AML-193 (cell line): ENCODE results near the gene CIB1.
A peak's percentile ranks its signal among the peaks of the same experiment; 100 is the strongest.

ENCODE experiments used
- DNase-seq, 2 experiments: peaks; one replicate each; lab custom pipeline; 2025; lab: John Stamatoyannopoulos, UW

Gene CIB1

DNA sequence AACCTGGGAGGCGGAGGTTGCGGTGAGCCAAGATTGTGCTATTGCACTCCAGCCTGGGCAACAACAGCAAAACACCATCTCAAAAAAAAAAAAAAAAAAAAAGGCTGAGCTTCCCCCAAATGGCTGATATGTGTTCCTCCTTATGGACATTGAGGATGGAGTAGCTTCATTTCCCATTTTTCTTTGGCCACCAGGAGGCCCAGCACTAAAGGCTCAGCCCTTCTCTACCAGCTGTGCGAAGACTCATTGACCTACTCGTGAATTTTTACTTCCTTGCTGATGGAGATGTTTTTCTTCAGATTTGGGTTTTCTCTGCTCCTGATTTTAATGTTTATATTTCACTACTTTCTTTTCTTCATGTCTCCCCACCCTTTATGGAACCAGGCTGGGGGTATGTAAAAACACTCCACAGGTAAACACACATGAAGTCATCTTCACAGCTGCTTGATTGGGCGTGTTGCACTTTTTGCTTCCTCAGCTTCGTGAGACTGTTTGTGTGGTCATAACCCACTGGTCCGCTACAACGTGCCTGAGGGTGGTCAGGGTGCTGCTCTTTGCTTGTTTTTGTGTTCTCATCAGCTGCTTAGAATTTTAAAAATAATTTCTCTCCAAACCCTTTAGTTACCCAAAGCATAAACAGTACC lies 19.1 kb downstream of the CIB1 start:
- peak in 1 of 2 experiments; percentile 12 for DNase-seq

DNA sequence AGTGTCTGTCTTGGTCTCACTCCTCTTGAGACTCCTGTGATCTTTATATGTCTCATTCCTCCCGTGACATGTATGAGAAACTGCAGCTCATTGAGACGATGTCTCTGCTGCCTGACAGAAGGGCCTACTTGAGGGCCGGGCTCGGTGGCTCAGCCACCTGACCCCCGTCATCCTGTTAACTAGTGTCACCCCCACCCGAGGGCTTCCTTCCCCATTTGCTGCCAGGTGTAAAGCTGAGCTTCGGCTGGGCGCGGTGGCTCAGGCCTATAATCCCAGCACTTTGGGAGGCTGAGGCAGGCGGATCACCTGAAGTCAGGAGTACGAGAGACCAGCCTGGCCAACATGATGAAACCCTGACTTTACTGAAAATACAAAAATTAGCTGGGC lies 19.9 kb downstream of the CIB1 start:
- no peak for DNase-seq

DNA sequence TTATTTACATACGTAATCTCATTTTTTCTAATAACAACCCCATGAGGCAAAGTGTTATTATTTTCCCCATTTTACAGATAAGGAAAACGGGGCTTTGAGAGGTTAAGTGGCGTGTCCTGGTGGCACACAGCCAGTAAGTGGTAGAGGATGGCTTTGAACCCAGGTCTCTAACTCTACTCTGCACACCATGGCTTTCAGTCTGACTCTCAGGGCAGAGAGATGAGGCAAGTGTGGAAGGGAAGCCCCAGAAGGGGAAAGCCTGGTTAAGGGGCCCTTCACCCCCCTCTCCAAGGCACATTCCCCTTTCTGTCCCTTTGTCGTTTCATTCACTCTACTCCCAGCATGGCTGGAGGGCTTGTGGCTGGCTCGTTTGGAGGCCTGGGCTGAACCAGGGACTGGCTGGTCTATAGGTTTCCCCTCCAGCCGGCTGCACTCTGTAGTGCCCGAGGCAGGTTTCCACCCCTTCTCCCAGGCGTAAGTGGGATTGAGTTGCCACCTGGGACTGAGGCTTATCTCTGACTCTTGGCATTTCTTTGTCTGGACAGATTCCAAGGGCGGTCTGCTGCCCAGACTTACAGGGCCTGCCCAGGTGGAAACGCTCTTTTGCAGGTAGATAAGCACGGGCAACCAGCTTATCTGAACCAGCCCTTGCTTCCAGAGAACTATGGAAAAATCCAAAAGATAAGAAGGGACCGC lies 20.5 kb downstream of the CIB1 start:
- no peak for DNase-seq

DNA sequence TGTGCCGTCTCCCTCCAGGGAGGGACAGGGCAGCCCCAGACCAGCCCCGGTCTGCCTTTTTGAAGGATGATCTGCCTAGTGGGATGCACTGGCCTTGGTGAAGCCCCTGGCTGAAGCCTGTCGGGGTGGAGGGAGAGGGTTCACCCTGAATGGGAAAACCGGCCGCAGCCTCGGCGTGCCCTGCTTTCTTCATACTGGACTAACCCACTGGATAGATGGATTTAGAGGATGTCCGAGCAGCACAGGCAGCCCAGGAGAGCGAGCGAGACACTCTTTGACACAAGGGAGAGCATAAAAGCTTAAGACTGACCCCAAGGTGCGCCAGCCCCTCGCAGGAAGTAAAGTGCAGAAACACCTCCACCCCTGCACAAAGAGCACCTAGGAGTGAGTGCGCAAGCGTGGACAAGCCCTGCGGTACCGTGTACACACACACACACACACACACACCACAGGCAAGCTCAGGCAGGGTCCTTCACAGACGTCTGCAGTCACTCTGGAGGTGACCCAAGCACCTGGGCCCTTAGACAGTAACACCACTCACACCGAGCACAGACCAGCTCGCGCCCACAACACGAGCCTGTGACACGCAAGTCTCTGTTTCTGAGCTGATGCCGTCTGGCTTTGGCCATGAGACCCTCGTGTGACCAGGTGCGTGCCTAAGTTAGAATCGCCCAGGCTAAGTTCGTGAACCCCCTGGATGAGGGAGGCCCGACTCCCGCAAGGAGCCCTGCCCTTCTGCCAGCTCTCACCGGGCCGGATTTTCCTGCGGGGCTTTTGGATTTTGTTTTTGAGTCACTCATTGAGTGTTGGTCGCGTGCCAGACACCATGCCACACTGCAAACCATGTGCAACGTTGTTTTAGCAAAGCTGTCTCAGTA lies 21.3 kb downstream of the CIB1 start:
- no peak for DNase-seq

DNA sequence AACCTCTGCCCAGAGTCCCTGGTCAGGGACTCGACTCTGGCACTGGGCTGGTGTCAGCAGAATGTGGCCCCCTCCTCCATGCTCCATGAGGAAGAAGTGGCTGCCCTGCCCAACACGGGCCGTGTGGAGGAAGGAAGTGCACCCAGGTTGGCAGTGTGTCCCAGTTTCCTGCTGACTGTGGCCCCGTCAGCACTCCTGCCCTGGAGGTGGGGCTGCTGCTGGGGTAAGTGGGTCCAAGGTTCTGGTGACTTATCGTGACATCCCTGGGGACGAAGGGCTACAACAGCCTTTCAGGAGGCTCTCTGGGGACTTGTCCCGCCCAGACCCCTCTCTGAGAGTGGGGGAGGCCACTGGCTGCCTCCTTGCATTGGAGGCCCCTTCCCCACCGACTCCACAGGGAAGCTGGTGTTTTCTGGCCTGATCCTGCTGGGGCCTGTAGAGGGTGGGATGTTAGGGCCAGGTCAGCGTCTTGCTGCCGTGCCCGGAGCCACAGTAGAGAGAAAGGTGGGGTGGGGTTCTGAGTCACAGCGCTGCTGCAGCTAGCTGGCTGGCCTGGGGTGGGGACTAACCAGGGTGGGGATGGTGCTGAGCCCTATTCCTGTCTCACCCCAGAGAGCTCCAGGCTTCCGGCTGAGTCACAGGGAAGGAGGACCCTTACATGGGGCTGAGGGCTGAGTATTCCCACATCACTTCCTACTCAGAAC lies 22.1 kb downstream of the CIB1 start:
- DNase-seq: no peak

DNA sequence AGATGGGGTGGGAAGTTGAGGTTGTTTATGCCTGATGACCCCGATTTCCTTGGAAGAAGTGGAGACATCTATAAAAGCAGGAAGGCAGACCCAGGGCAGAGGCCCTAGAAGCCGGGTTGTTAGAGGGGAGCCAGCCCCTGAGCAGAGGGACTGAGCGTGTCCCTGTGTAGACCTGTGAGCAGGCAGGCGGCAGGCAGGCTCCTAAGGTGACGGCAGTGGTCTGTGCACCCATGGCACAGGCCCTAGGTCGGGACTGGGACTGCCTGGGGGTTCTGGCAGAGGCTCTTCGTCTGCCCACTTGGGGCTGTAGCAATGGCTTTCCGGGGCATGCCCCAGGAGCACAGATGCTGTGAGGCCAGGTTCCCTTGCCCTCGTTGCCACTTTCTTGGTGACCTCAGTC lies 22.7 kb downstream of the CIB1 start:
- DNase-seq: no peak

DNA sequence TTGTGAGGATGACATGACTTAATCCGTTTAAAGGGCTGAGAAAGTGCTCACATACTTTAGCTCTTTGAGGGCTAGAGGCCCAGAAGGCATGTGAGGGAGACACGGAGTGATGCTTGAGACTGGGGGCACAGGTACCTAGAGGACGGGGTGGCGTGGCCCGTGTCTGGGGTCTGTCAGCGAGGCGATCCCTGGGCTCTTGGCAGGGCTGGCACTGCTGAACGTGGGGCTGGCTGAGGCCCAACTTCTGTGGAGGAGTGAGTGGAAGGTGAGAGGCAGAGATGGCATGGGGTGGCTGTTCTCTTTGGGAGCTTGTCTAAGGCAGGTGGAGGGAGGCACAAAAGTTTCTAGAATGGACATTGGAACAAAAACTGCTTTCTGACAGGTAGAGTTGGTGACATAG lies 23.1 kb downstream of the CIB1 start:
- no peak for DNase-seq

DNA sequence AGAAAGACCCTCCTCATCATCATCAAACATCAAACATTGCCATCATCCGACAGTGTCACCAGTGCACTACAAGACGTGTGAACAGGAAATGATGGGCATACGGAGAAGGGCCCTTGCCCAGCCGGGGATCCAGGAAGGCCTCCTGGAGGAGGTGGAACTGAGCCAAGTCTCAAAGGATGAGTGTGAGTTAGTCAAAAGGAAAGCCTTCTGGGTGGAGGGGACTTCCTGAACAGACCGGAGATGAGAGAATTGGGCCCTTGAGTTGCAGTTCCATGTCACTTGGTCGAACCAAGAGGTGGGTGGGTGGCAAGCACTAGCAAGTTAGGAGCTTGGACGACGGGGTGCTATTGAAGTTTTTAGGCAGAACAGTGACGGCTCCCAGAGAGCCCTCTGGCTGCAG lies 24.1 kb downstream of the CIB1 start:
- DNase-seq: no peak

DNA sequence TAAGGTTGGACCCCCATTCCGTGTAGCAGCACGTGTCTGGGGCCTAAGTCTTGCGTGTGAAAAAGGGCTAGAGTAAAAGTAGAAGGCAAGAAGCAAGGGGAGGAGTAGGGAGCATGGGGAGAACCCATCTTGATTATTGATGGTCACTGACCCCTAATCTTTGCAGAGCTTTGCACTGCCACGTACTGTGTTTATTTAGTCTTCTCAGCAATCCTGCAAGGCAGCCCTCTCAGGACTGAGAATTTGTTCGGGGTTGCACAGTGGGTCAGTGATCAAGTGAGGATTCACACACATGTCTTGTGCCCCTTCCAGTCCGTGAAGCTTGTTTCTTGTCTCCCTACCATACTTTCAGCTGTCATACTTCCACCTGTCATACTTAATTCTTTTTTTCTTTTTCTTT lies 25.4 kb downstream of the CIB1 start:
- no peak for DNase-seq

DNA sequence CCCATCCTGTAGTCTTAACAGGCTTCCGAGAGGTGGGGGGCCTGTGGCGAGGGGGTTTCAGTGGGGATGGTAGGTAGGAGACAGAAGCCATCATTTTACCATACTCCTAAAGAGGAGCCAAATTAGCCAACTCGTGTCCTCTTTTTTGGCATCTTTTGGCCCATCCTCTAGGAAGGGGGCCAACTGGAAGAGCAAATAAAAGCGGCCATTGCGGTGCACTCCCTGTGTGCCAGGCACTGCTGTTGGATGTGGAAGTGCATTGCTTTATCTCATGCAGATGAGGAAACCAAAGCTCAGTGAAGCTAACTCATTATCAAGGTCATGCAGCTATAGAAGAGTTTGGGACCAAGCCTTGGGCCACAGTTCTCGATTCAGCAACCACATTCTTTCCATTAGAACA lies 26.5 kb downstream of the CIB1 start:
- DNase-seq: no peak

DNA sequence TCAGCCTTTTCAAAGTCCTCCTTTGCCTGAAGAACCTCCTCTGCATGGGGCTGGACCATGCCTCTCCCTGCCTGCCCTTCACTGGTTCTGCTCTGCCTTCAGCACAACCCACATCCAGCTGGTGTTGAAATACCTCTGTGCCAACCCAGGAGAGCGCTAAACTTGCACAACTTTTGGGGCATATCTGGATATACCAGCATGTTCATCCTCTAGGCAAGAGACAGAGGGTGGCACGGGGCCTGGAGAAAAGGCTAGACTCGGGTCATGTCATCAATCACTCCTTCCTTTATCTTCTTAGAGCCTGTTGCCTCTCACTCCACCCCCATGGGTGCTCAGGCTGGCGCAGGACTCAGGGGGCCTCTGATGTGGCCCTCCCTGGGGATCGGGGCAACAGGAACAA lies 27.9 kb downstream of the CIB1 start:
- peak; percentile 73 to 80 for DNase-seq

DNA sequence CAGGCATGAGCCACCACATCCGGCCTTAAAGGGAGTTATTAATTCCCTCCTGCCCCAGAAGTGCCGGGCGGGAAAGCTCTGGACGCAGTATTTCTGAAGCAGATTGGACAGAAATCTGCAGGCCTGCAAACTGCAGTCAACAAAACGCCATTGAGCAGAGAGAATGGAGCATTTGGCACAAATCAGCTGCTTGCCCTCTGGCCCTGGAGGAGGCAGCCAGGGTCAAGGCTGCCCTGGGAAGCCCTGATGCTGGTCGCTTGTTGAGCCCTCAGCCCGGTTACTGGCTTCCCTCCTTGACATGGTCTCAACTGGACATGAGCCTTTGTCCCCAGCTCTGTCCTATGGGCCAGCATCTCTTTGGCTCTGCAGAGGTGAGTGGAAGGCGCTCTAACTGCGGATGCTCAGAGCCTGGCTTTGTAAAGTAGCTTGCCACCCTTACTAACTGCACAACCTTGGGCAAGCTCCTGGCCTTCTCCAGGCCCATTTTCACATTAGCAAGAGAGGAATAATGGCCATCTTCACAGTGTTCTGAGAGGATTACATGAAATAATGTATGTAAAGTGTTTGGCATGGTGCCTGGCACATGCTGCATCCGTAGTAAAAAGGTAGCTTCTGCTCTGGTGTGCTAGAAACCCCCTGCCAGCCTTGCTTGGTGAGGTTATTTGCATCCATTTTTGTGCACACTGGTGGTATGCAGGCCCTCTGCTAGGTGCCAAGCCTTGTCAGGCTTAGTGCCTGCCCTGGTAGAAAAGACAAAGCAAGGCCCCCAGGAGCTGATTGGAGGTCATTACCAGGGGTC lies 28.5 kb downstream of the CIB1 start:
- no peak for DNase-seq

DNA sequence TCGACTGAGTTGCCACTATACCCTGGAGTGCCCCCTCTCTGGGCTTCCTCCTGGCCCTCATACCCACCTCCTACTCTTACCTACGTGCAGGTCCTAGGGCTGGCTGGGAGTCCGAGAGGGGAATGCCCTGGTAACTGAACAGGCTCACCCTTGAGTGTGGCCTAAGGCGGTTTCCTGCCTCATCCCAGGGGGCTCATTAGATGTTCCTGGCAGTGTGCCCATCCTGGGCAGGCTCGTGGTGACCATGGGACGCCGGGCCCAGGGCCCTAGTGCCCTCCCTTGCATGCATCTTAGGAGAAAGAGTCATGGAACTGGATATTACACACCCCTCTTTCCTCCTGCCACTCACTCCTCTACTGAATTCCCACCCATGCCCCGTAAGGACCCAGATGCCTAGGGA lies 29.8 kb downstream of the CIB1 start:
- DNase-seq: no peak

DNA sequence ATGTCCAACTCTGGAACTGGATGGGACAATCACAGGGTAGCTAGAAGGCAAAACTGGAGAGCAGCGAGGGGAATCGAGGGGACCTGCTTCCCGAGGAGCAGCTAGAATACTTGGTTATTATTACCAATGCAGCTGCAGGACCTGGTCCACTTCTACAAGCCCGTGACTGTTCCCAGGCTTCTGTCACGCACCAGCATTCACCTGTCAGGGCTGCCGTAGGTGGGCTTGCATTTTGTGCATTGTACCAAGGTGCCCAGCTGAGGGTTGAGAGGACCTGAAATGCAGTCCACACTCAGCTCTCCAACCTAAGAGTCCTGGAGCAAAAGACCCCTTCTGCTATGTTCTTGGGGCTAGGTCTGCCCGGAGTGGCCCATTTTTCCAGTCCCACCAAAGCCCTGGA lies 30.3 kb downstream of the CIB1 start:
- DNase-seq: no peak

DNA sequence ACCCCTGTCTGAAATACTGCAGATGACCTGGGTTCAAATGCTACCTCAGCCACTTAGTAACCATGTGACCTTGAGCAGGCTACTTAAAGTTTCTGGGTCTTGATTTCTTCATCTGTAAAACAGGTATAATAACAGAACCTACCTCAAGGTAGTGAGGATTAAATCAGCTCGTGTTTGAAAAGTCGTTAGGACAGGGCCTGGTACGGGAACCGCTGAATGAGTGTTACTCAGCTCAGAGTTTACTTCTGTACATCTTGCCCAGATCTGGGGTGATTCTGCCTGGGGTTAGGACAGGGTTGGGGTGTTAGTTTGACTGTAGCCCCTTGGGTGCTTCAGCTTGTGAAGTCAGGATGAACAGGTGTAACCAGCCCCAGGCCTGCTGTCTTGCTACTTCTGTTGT lies 30.8 kb downstream of the CIB1 start:
- DNase-seq: no peak

DNA sequence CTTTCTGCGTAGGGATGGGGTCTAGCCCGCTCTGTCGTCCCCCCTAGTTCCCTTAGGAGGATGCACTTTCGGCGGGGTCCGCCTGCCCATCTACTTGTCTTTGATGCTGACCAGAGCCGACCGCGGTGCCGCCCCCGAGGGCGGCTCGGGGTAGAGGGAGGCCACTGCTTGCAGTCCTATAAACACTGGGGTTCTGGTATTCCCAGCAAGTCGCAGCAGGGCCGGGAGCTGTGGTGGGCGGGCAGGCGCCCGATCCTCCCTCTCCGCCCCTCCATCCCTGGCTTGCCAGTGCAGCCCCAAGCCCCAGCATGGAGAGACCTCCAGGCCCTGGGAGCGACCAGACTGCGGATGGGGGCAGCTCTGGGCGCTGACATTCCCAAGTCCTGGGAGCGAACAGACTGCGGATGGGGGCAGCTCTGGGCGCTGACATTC lies 31.8 kb downstream of the CIB1 start:
- no peak for DNase-seq

DNA sequence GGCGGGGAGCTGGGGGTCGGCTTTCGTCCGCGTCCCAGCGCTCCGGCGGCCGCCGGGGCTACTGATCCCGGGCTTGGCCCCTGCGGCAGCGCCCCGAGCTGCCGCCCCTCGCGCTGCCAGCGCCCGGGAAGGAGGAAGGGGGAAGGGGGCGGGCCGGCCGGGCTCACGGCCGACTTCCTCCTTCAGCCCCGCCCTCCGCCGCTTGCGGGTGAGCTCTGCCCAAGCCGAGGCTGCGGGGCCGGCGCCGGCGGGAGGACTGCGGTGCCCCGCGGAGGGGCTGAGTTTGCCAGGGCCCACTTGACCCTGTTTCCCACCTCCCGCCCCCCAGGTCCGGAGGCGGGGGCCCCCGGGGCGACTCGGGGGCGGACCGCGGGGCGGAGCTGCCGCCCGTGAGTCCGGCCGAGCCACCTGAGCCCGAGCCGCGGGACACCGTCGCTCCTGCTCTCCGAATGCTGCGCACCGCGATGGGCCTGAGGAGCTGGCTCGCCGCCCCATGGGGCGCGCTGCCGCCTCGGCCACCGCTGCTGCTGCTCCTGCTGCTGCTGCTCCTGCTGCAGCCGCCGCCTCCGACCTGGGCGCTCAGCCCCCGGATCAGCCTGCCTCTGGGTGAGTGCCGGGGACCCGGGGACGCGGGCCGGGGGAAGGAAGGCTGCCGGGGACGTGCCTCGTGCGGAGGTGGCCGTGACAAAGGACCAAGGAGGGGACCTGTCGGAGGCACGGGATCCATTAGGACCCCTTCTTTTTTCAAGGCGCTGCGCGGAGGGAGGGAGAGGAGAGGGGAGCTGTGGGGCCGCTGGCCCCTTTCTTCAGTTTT lies 32.4 kb downstream of the CIB1 start, which contains the start of gene SEMA4B:
TSS of gene SEMA4B (plus strand) at position 201 of the 814 bp plus-strand sequence. CDS start at position 450, 249 bp downstream.
- peak; percentile 49 to 50 for DNase-seq

DNA sequence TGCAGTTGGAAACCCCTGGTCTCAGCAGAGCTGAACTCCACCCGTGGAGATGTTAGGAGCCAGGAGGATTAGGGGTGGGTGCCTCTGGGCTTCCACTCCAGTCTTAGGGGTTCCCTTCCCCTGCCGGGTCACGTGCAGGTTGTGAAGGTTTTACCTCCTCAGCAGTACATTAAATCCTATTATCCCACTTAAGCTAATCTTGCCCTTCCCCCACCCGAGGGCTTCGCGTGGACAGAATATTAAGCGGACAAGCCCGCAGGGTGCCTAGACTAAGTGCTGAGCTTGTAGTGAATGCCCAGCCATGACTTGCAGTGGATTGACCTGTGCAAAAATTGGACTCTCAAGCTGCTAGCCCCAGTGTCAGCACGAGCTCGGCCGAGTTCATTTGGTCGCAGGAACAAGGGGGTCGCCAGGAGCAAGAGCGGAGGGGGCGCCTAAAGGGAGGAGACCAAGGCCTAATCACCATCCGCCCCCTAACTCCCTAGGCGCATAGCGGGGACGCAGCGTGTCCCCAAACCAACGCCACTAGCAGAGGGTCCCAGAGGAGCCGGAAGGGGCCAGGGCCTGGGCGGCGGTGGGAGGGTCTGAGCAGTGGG lies 33.1 kb downstream of the CIB1 start:
- no peak for DNase-seq

DNA sequence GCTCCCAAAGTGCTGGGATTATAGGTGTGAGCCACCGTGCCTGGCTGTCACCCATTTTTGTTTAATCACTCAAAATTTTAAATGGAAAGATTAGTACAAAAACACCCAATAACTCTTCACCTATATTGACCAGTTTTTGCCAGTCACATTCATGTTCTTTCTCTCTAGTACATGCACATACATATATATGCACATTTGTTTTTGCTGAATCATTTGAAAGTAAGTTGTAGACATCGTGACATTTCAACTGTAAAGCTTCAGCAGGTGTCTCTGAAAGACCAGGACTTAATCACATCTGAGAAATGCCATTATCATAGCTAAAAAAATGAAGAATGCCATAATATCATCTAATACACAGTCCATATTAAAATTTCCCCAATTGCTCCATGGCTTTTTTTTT lies 39.1 kb downstream of the CIB1 start:
- DNase-seq: no peak
